Hepatocyte (in vitro differentiated cells): ENCODE results near the gene ZP1. TPM values are rescaled to one million over a fixed set of nuclear protein-coding genes. Genes with fewer than 3 reads are reported as not detected.

Experiments
- DNase-seq: peaks from one replicate; pipeline ENCODE4 v3.0.0-alpha.2; 2016; ENCODE audit warnings: low spot score
- H2AFZ ChIP-seq: fragments of 200-600 bp; sonication (generic); 2 replicates; pipeline ENCODE4 v1.6.0; 2016; ENCODE audit warnings: antibody characterized with exemption, mild to moderate bottlenecking
- H3K27ac ChIP-seq: fragments of 200-600 bp; sonication (generic); 2 replicates; pipeline ENCODE4 v1.5.1; 2016; ENCODE audit warnings: mild to moderate bottlenecking
- H3K27me3 ChIP-seq: fragments of 200-600 bp; sonication (generic); 2 replicates; pipeline ENCODE4 v1.6.1; 2016
- H3K36me3 ChIP-seq: fragments of 200-600 bp; sonication (generic); replicated peaks from 2 replicates; pipeline ENCODE4 v1.5.1; 2016; ENCODE audit warnings: low read depth; ENCODE audit not compliant: insufficient read depth
- H3K4me1 ChIP-seq: fragments of 200-600 bp; sonication (generic); 2 replicates; pipeline ENCODE4 v1.5.1; 2016; ENCODE audit warnings: mild to moderate bottlenecking, moderate library complexity; ENCODE audit not compliant: insufficient read depth
- H3K4me2 ChIP-seq: fragments of 200-600 bp; sonication (generic); 2 replicates; pipeline ENCODE4 v1.6.0; 2016
- H3K4me3 ChIP-seq: fragments of 200-600 bp; sonication (generic); 2 replicates; pipeline ENCODE4 v1.5.1; 2016; ENCODE audit warnings: mild to moderate bottlenecking
- H3K79me2 ChIP-seq: fragments of 200-600 bp; sonication (generic); 2 replicates; pipeline ENCODE4 v1.6.0; 2017; ENCODE audit warnings: mild to moderate bottlenecking
- H3K9me2 ChIP-seq: fragments of 200-600 bp; sonication (generic); replicated peaks from 2 replicates; pipeline ENCODE4 v1.6.0; 2017; ENCODE audit warnings: mild to moderate bottlenecking; ENCODE audit not compliant: insufficient read depth
- H3K9me3 ChIP-seq: fragments of 200-600 bp; sonication (generic); 2 replicates; pipeline ENCODE4 v1.5.1; 2016; ENCODE audit warnings: low read depth, mild to moderate bottlenecking
- H4K20me1 ChIP-seq: fragments of 200-600 bp; sonication (generic); 2 replicates; pipeline ENCODE4 v1.6.0; 2016; ENCODE audit warnings: mild to moderate bottlenecking; ENCODE audit not compliant: insufficient read depth, poor library complexity, severe bottlenecking
- EZH2 ChIP-seq: fragments of 200-600 bp; sonication (generic); IDR thresholded peaks from 2 replicates; pipeline ENCODE4 v1.6.1; 2016; ENCODE audit warnings: antibody characterized with exemption, mild to moderate bottlenecking, borderline replicate concordance
- EZH2phosphoT487 ChIP-seq: fragments of 200-600 bp; sonication (generic); IDR thresholded peaks from one replicate; pipeline ENCODE4 v1.6.1; 2018; ENCODE audit warnings: antibody characterized with exemption, mild to moderate bottlenecking, low read depth, moderate library complexity; ENCODE audit not compliant: unreplicated experiment, severe bottlenecking
- WGBS: methylation state at CpG from one replicate; pipeline ENCODE4 v1.1.6; 2016; ENCODE audit warnings: low lambda C conversion rate; ENCODE audit errors: missing lambda C conversion rate; 5-methylcytosine and 5-hydroxymethylcytosine counted together
- polyA plus RNA-seq: library from polyadenylated mRNA; unstranded; fragments of >200 nt; fragmentation: Nextera tagmentation; extraction: Ambion mirVana; gene quantifications from 2 replicates; pipeline ENCODE4 v1.2.1, GENCODE V29; 2016
- total RNA-seq: library from RNA; depleted of rRNA; stranded (reverse); fragments of >200 nt; gene quantifications from 2 replicates; pipeline ENCODE4 v1.2.3, GENCODE V29; 2014
- TF ChIP-seq, protein P1 (sequence below): fragments of 200-600 bp; sonication (generic); IDR thresholded peaks from 2 replicates; pipeline ENCODE4 v1.5.1; 2016; ENCODE audit warnings: antibody characterized with exemption, mild to moderate bottlenecking; ENCODE audit not compliant: poor library complexity

The ZP1 gene
- total and polyA plus RNA-seq, 2 experiments from 2014 or later = 1.6 TPM; not detected in 1

- Histone ChIP-seq H3K79me2 (no peaks in the 10 kb centered on the region), H3K9me2 (no peaks in the 10 kb centered on the region), H3K27me3 (peaks cover 6% of the 10 kb centered on the region), H2AFZ (no peak overlapping the region), H4K20me1 (no peaks in the 10 kb centered on the region), H3K4me3 (no peak overlapping the region), H3K4me2 (no peak overlapping the region), H3K9me3 (no peaks in the 10 kb centered on the region), H3K4me1 (no peaks in the 10 kb centered on the region), H3K27ac (no peak overlapping the region), H3K36me3 (no peaks in the 10 kb centered on the region)
- TF ChIP-seq EZH2phosphoT487 = no peak
- TF ChIP-seq EZH2 = no peak
- TF ChIP-seq, protein P1, sequence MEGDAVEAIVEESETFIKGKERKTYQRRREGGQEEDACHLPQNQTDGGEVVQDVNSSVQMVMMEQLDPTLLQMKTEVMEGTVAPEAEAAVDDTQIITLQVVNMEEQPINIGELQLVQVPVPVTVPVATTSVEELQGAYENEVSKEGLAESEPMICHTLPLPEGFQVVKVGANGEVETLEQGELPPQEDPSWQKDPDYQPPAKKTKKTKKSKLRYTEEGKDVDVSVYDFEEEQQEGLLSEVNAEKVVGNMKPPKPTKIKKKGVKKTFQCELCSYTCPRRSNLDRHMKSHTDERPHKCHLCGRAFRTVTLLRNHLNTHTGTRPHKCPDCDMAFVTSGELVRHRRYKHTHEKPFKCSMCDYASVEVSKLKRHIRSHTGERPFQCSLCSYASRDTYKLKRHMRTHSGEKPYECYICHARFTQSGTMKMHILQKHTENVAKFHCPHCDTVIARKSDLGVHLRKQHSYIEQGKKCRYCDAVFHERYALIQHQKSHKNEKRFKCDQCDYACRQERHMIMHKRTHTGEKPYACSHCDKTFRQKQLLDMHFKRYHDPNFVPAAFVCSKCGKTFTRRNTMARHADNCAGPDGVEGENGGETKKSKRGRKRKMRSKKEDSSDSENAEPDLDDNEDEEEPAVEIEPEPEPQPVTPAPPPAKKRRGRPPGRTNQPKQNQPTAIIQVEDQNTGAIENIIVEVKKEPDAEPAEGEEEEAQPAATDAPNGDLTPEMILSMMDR = no peak
- WGBS = 64% methylated on average over 7 of the region's 7 CpGs
- DNase-seq = no peak
Measured at GRCh38 chr11:60831501-60832079, 35.8 kb upstream of the ZP1 start.

DNA sequence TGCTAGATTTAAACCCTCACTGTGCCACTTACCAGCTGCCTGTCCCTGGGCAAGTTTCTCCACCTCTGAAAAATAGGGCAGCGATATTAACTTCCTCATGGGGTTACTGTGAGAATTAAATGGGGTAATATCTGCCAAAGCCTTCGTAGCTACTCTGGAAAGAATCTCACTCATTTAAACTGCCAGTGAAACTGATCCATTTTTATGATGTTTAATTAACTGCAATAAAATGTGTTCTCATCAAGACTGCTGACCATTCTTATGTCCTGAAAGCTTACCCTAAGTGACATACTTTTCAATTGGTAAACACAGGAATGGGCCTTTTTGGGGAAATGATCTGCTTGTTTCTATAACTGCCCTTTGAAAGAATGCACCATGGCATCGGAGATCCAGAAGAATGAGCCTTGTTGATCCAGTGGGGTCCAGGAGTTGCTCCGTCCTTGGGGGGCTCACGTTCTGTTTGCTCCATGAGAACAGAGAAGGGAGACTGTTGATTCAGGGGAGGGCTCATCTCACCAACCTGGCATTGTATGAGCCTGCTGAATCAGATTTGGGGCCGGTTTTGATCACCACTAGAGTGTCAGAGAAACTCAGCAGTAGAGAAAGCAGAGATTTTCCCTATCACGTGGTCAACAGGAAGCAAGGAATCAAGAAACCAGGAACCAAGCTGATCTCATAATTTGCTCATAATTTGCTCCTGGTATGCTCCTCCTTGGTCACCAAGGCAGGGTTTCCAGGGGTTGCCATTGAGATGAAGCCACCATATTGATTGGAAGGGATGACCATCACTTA, 32.4 kb upstream of the ZP1 start:
- H3K27ac ChIP-seq = no peak overlapping the region
- H4K20me1 ChIP-seq = no peaks in the 10 kb centered on the region
- H3K79me2 ChIP-seq = no peaks in the 10 kb centered on the region
- H3K4me1 ChIP-seq = no peaks in the 10 kb centered on the region
- TF ChIP-seq EZH2phosphoT487 = no peak
- TF ChIP-seq EZH2 = no peak
- TF ChIP-seq, protein P1 = no peak
- H3K9me3 ChIP-seq = no peaks in the 10 kb centered on the region
- H3K4me3 ChIP-seq = no peak overlapping the region
- no peak overlapping the region for H2AFZ ChIP-seq
- H3K36me3 ChIP-seq = no peaks in the 10 kb centered on the region
- H3K4me2 ChIP-seq = no peak overlapping the region
- peaks cover 6% of the 10 kb centered on the region for H3K27me3 ChIP-seq
- no peak for DNase-seq
- 51% methylated on average over 7 of the region's 7 CpGs for WGBS
- H3K9me2 ChIP-seq = no peaks in the 10 kb centered on the region

- TF ChIP-seq, protein P1 = no peak
- TF ChIP-seq EZH2 (no peak), EZH2phosphoT487 (no peak)
- Histone ChIP-seq H2AFZ (no peak overlapping the region), H3K36me3 (no peaks in the 10 kb centered on the region), H3K4me1 (no peaks in the 10 kb centered on the region), H3K9me3 (no peaks in the 10 kb centered on the region), H3K79me2 (no peaks in the 10 kb centered on the region), H3K27ac (no peak overlapping the region), H3K9me2 (no peaks in the 10 kb centered on the region), H3K4me2 (no peak overlapping the region), H4K20me1 (no peaks in the 10 kb centered on the region), H3K27me3 (peaks cover 6% of the 10 kb centered on the region), H3K4me3 (no peak overlapping the region)
- DNase-seq = no peak
- WGBS = 97% methylated on average over 3 of the region's 3 CpGs
Measured at GRCh38 chr11:60835534-60835846, 31.9 kb upstream of the ZP1 start.
